ENCODE results near the gene MTCP1.

MTCP1 gene

GRCh38 chrX:155046129-155046810 lies 24.7 kb downstream of the MTCP1 start:
- H3K4me3 ChIP-seq (ENCODE audit: low read depth, low read length) = no peak overlapping the region
- no peak for TF ChIP-seq CTCF (IDR thresholded peaks at IDR 0.05; ENCODE audit: borderline replicate concordance, insufficient read depth, low read depth, low read length)

- H3K4me3 ChIP-seq (ENCODE audit: low read depth, low read length) = no peak overlapping the region
- TF ChIP-seq CTCF (IDR thresholded peaks at IDR 0.05; ENCODE audit: borderline replicate concordance, insufficient read depth, low read depth, low read length) = no peak
Measured at GRCh38 chrX:155035688-155036087, 35.2 kb downstream of the MTCP1 start.

GRCh38 chrX:155031657-155032056 lies 39.3 kb downstream of the MTCP1 start:
- no peak overlapping the region for H3K4me3 ChIP-seq (ENCODE audit: low read depth, low read length)
- no peak for TF ChIP-seq CTCF (IDR thresholded peaks at IDR 0.05; ENCODE audit: borderline replicate concordance, insufficient read depth, low read depth, low read length)

- no peak for TF ChIP-seq CTCF (IDR thresholded peaks at IDR 0.05; ENCODE audit: borderline replicate concordance, insufficient read depth, low read depth, low read length)
- no peak overlapping the region for H3K4me3 ChIP-seq (ENCODE audit: low read depth, low read length)
Measured at GRCh38 chrX:155028877-155029291, 42.1 kb downstream of the MTCP1 start.

- no peak for TF ChIP-seq CTCF (IDR thresholded peaks at IDR 0.05; ENCODE audit: borderline replicate concordance, insufficient read depth, low read depth, low read length)
- H3K4me3 ChIP-seq (ENCODE audit: low read depth, low read length) = peak overlapping the region; percentile 37
Measured at GRCh38 chrX:155028129-155028528, 42.8 kb downstream of the MTCP1 start.

- no peak for TF ChIP-seq CTCF (IDR thresholded peaks at IDR 0.05; ENCODE audit: borderline replicate concordance, insufficient read depth, low read depth, low read length)
- H3K4me3 ChIP-seq (ENCODE audit: low read depth, low read length) = peak overlapping the region; percentile 72
Measured at GRCh38 chrX:155027509-155028066, 43.3 kb downstream of the MTCP1 start.

All from GM12875 (cell line).